ENCODE measurements around the gene TEX54. TPM values are rescaled to one million over a fixed set of nuclear protein-coding genes. Genes with fewer than 3 reads are reported as not detected.

The TEX54 gene
- total and polyA plus RNA-seq, 2 of the 13 experiments (the other 11 are each of a cell fraction or from before 2014, with no cell fraction given) = not detected

DNA sequence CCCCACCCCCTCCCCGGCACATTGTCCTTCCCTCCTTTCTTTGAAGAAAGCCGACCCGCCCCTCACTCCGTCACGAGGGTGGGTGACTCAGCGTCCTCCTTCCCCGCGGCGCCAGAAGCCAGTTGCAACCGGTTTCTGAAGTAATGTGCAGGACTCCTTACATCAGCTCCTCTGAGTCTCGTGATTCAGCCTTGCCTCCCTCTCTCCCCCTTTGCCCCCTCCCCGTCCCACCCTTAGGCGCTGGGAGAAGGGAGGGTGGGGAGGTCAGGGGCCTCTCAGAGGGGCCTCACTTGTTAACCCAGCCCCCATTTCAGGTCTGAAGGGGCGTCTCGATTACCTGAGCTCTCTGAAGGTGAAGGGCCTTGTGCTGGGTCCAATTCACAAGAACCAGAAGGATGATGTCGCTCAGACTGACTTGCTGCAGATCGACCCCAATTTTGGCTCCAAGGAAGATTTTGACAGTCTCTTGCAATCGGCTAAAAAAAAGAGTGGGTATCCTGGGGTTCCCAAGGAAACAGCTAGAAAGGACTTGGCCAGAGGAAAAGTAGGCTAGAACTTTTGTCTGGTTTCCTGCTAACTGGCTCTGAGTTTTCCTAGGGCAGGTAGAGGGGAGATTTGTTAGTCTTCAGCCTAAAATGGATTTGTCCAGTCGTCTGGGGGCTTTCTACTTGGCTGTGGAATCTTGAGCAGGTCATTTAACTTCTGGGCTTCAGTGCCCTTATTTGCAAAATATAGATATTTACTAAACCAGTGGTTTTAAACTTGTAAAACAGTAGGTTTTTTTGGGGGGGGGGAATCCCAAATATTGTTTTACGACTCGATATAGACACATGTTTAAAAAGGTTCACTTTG is 49.2 kb upstream of the TEX54 start (continued):
- TF ChIP-seq MAFK (conservative IDR thresholded peaks at IDR 0.05 in 1 of 2, IDR thresholded peaks at IDR 0.05 in 1 of 2; ENCODE audit: low read length in 2 of 2) (peak in 1 of 2 experiments; percentile 20; a peak in 1 of 4 replicates), MAZ (IDR thresholded peaks at IDR 0.05; ENCODE audit: borderline replicate concordance, low read depth, low read length) (peak; percentile 44), MAZ (CRISPR knock-in tag; IDR thresholded peaks at IDR 0.05; ENCODE audit: low read depth) (no peak), KDM1A (CRISPR knock-in tag; IDR thresholded peaks at IDR 0.05) (no peak), PCBP2 (optimal IDR thresholded peaks at IDR 0.05; ENCODE audit: low read depth, low read length, poor library complexity, severe bottlenecking) (no peak), FOXO1 (CRISPR knock-in tag; IDR thresholded peaks at IDR 0.05) (no peak), CEBPG (CRISPR knock-in tag; IDR thresholded peaks at IDR 0.05) (peak; percentile 93), FOSL1 (CRISPR knock-in tag; IDR thresholded peaks at IDR 0.05; ENCODE audit: borderline replicate concordance) (peak; percentile 49; the same call in 1 of the 2 replicates), POLR2G (IDR thresholded peaks at IDR 0.05; ENCODE audit: low read depth, low read length) (peak; percentile 64), ZNF367 (CRISPR knock-in tag; IDR thresholded peaks at IDR 0.05; ENCODE audit: borderline replicate concordance) (no peak), ATF4 (CRISPR knock-in tag; IDR thresholded peaks at IDR 0.05) (peak; percentile 58 to 98; a peak in 3 of 4 replicates), ZBTB3 (CRISPR knock-in tag; IDR thresholded peaks at IDR 0.05; ENCODE audit: borderline replicate concordance, low read depth) (no peak), THAP11 (CRISPR knock-in tag; IDR thresholded peaks at IDR 0.05) (peak; percentile 62; the same call in 1 of the 2 replicates), ZNF790 (CRISPR knock-in tag; IDR thresholded peaks at IDR 0.05; ENCODE audit: borderline replicate concordance) (0 out of 2 replicates have a peak, but pooled peaks have one; percentile 15), BHLHE40 (IDR thresholded peaks at IDR 0.05; ENCODE audit: low read length) (peak; percentile 81), TCF7 (IDR thresholded peaks at IDR 0.05; ENCODE audit: low read depth) (peak; percentile 78), REL (CRISPR knock-in tag; conservative IDR thresholded peaks at IDR 0.05) (no peak), HES4 (CRISPR knock-in tag; IDR thresholded peaks at IDR 0.05; ENCODE audit: borderline replicate concordance) (no peak), FOSL2 (CRISPR knock-in tag; IDR thresholded peaks at IDR 0.05) (peak; percentile 95), NR2F6 (IDR thresholded peaks at IDR 0.05) (0 out of 2 replicates have a peak, but pooled peaks have one; percentile 10), NR2F6 (CRISPR knock-in tag; IDR thresholded peaks at IDR 0.05) (no peak), ATF3 (CRISPR knock-in tag; IDR thresholded peaks at IDR 0.05) (peak; percentile 79), NCOA2 (CRISPR knock-in tag; IDR thresholded peaks at IDR 0.05) (0 out of 2 replicates have a peak, but pooled peaks have one; percentile 8), ZNF124 (CRISPR knock-in tag; IDR thresholded peaks at IDR 0.05) (0 out of 2 replicates have a peak, but pooled peaks have one; percentile 4), MIER3 (CRISPR knock-in tag; IDR thresholded peaks at IDR 0.05; ENCODE audit: borderline replicate concordance) (peak; percentile 12), KAT8 (CRISPR knock-in tag; IDR thresholded peaks at IDR 0.05) (peak; percentile 36; the same call in 1 of the 2 replicates)
- TF ChIP-seq, protein P1, sequence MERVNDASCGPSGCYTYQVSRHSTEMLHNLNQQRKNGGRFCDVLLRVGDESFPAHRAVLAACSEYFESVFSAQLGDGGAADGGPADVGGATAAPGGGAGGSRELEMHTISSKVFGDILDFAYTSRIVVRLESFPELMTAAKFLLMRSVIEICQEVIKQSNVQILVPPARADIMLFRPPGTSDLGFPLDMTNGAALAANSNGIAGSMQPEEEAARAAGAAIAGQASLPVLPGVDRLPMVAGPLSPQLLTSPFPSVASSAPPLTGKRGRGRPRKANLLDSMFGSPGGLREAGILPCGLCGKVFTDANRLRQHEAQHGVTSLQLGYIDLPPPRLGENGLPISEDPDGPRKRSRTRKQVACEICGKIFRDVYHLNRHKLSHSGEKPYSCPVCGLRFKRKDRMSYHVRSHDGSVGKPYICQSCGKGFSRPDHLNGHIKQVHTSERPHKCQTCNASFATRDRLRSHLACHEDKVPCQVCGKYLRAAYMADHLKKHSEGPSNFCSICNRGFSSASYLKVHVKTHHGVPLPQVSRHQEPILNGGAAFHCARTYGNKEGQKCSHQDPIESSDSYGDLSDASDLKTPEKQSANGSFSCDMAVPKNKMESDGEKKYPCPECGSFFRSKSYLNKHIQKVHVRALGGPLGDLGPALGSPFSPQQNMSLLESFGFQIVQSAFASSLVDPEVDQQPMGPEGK (CRISPR knock-in tag; IDR thresholded peaks at IDR 0.05) = peak; percentile 75; the same call in 1 of the 2 replicates
- TF ChIP-seq, protein P2, sequence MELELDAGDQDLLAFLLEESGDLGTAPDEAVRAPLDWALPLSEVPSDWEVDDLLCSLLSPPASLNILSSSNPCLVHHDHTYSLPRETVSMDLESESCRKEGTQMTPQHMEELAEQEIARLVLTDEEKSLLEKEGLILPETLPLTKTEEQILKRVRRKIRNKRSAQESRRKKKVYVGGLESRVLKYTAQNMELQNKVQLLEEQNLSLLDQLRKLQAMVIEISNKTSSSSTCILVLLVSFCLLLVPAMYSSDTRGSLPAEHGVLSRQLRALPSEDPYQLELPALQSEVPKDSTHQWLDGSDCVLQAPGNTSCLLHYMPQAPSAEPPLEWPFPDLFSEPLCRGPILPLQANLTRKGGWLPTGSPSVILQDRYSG (CRISPR knock-in tag; IDR thresholded peaks at IDR 0.05) = no peak
